Tibial nerve (tissue), 4 donors: ENCODE results near the gene SUGCT.

Source experiments
- CTCF ChIP-seq, 5 experiments: fragments of 200-600 bp in 3 of 5; fragments of 450-650 bp in 2 of 5; sonication (generic) in 3 of 5; IDR thresholded peaks; one replicate each; pipeline ENCODE4 v1.5.1; 2016 to 2019; ENCODE audit warnings: antibody characterized with exemption in 5 of 5, mild to moderate bottlenecking in 3 of 5, moderate library complexity in 2 of 5
- EP300 ChIP-seq, 2 donors: sonication (generic); formaldehyde crosslinking; IDR thresholded peaks; one replicate each; pipeline ENCODE4 v1.6.1; 2017; ENCODE audit warnings: antibody characterized with exemption in 2 of 2, mild to moderate bottlenecking in 1 of 2
- POLR2A ChIP-seq, 2 donors: fragments of 450-650 bp; IDR thresholded peaks; one replicate each; pipeline ENCODE4 v1.6.1; 2017; ENCODE audit warnings: antibody characterized with exemption in 2 of 2, mild to moderate bottlenecking in 2 of 2, moderate library complexity in 2 of 2

- TF ChIP-seq CTCF (IDR thresholded peaks at IDR 0.05), result no peak
- TF ChIP-seq POLR2A (IDR thresholded peaks at IDR 0.05), result no peak
- no peak for TF ChIP-seq EP300 (IDR thresholded peaks at IDR 0.05)
Observed at GRCh38 chr7:40842641-40843040, 707.8 kb downstream of the SUGCT start.
